ENCODE data around the gene ERBB2. TPM values are rescaled to one million over a fixed set of nuclear protein-coding genes. Genes with fewer than 3 reads are reported as not detected.
"Not testable (repeated sequence)": the region's sequence is repeated elsewhere in the genome, so short reads cannot be mapped to it uniquely, and the experiment has no call there.

The ERBB2 gene
- total RNA-seq, 2 experiments from 2014 or later, result 3.3 to 3.5 TPM

DNA sequence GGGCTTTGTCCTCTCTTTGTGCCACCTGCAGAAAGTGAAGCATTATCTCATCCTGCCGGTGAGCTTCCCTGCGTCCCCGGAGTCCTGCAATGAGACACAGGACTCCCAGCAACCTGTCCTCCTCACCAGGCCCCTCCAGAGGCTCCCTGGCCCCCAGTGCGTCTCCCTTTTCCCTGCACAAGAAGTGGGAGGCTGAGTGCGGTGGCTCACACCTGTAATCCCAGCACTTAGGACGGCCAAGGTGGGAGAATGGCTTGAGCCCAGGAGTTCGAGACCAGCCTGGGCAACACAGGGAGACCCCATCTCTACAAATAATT is 46.2 kb downstream of the ERBB2 start:
- CTCF ChIA-PET, result interaction anchor here (1.7 kb wide), 1 partner anchor 124 kb away, joined by 4 read pairs; no protein-coding TSS in a partner anchor

GRCh38 chr17:39747745-39748144 is 47.9 kb downstream of the ERBB2 start:
- POLR2A ChIA-PET, result no interaction called here
- CTCF ChIA-PET, result interaction anchor here (1.7 to 2.3 kb wide), 2 partner anchors 18 to 126 kb away, joined by 4 to 11 read pairs; partner anchors contain the start of gene MIEN1

More for the DNA sequence above, 46.2 kb downstream of the ERBB2 start:
- POLR2A ChIA-PET, result no interaction called here

GRCh38 chr17:39748444-39749034 is 48.7 kb downstream of the ERBB2 start:
- CTCF ChIA-PET, result interaction anchor here (2.3 kb wide), 1 partner anchor 19 kb away, joined by 11 read pairs; the partner anchor contains the start of gene MIEN1
- POLR2A ChIA-PET, result not testable (repeated sequence)

DNA sequence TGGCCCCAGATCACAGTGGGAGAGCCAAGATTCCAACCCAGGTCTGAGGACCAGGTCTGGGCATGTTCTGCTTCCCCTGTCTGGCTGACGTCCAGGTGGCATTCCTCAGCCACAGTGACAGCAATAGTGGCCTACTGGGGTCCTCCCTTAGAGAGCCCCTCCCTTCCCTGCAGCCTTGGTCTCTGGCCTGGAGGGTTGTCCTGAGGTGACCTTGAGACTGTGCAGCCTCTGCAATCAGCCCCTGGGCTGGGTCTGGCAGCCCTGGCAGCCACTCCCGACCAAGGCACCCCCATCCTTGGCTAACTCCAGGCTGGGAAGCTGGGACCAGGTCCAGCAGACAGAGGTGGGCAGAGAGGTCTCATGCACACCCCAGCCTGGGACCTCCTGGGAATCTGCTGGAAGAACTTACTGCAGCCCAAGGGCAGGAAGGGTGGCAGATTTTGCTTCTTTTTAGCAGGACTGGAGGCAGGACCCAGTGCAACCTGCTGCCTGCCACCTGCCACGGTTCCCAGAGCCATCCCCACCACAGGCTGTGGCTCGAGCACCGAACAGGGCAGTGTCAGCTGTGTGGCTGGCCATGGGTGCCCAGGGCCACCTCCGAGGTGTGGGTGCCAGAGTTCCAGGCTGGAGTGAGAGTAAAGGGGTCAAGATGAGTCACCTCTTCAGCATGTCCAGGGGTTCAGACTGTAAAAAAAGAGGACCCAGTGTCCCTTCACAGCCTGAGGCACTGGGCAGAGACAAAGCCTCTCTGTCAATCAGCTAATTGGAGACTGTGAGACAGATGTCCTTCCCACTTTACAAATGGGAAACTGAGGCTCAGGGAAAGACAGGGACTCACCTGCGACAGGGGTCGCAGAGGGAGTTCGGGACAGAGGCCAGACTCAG is 50.5 kb downstream of the ERBB2 start:
- CTCF ChIA-PET, result interaction anchor here (1.6 to 2.3 kb wide), 2 partner anchors 21 to 128 kb away, joined by 4 to 11 read pairs; partner anchors contain the start of gene MIEN1
- POLR2A ChIA-PET, result no interaction called here

DNA sequence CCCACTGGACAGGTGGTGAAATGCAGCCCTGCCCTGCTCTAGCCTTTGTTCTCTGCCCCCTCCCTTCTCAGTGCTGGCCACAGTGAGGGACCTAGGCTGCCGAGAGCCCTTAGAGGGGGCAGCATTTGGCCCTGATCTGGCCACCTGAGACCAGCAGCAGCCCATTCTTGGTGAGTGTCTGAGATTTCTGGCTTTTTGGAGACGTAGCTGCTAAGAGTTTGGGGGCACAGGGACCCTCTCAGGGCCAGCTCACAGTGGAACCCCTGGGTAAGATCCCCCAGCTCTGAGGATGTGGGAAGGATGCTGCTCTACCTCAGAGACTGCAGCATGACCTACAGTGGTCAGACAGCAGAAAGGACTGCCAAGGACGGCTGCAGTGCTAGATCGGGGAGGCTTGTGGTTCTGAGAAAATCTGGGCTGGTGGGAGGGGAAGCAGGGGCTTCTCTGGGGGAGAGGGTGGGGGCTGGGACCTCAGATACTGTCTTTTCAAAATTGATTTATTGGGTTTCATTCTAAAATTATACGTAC is 51.2 kb downstream of the ERBB2 start:
- ChIA-PET CTCF (no interaction called here), POLR2A (no interaction called here)

- ChIA-PET CTCF (interaction anchor here (5.4 kb wide), 1 partner anchor 129 kb away, joined by 37 read pairs; no protein-coding TSS in a partner anchor), POLR2A (interaction anchor here (0.6 kb wide), 1 partner anchor 64 kb away, joined by 4 read pairs; the partner anchor contains the start of gene PGAP3)
These were observed 51.8 kb downstream of the ERBB2 start for GRCh38 chr17:39751637-39752036.

DNA sequence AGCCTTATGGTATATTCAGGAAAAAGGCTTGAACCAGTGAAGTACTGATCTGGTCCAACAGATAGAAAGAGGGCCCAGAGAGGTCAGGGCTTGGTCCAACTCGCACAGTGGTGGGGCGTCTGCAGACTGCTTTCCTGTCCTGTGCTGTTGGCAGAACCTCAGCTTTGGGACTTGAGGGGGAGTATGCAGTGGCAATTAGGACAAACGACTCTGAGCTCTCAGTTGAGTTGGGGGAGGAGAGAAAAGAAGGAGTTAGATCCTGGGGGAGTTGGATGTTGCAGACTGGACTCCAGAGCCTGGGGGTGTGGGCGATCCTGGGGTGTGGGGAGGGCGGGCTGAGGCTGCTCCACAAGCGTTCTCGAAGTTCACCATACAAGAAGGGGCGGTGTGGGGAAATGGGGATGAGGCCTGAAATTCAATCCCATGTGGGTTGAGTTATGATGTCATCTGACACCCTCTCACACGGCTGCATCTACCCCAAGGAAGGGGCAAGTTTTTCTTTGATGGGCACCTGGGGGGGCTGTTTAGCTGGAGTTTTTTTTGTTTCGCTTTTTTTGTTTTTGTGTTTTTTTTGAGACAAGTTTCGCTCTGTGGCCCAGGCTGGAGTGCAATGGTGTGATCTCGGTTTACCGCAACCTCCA is 52.5 kb downstream of the ERBB2 start:
- POLR2A ChIA-PET, result interaction anchor here (0.6 to 1.3 kb wide), 2 partner anchors 64 to 131 kb away, joined by 3 to 4 read pairs; partner anchors contain the start of gene PGAP3
- CTCF ChIA-PET, result interaction anchor here (0.9 to 5.4 kb wide), 2 partner anchors 118 to 130 kb away, joined by 3 to 37 read pairs; no protein-coding TSS in a partner anchor

GRCh38 chr17:39753514-39754160 is 53.8 kb downstream of the ERBB2 start:
- CTCF ChIA-PET, result interaction anchor here (0.7 to 5.4 kb wide), 6 partner anchors 23 to 227 kb away, joined by 3 to 37 read pairs (median 4); partner anchors contain the start of genes IKZF3, MIEN1 and PSMD3
- POLR2A ChIA-PET, result interaction anchor here (0.6 to 3.2 kb wide), 6 partner anchors 22 to 132 kb away, joined by 3 to 21 read pairs (median 6); partner anchors contain the start of gene MIEN1

DNA sequence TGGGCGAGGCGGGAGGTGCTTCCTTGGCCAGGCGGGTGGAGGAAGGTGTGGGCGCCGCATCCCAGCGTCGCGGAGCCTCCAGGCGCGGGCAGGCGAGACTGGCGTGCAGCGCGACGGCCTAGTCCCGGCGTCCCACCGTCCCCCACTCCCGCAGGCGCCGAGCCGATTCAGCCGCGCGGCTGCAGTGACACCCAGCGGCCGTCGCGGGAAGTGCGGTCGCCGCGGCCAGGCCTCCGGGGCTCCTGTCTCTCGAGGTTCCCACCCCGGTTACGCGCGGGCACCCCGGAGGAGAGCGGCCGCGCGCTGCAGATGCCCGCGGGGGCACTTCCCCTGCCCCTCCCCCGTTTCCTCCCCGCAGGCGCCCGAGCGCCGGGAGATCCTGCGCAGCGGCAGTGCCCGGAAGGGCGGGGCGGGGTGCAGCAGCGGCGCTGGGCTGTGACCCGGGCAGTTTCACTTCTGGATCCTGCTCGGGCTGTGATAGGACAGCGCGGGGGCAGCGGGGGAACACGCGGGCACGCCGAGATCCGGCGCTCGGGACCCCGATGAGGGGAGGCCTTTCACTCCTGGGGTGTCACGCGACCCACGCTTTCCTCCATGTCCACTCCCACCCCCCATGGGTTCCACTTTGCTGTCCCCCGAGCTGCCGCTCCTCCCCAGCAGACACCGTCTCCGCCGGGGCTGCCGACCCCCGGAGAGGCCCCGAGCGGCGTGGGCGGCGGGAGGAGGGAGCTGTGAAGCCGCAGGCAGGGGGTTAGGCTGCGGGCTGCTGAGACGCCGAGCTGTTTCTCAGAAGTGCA is 54.5 kb downstream of the ERBB2 start:
- CTCF ChIA-PET, result interaction anchor here (0.6 to 5.4 kb wide), 12 partner anchors 16 to 136 kb away, joined by 3 to 37 read pairs (median 4); partner anchors contain the start of genes IKZF3 and MIEN1
- POLR2A ChIA-PET, result interaction anchor here (0.6 to 3.2 kb wide), 11 partner anchors 10 to 172 kb away, joined by 3 to 21 read pairs (median 7); partner anchors contain the start of genes IKZF3 and MIEN1

- POLR2A ChIA-PET, result interaction anchor here (0.6 to 3.2 kb wide), 10 partner anchors 10 to 171 kb away, joined by 4 to 21 read pairs (median 7); partner anchors contain the start of genes IKZF3 and MIEN1
- CTCF ChIA-PET, result interaction anchor here (0.6 to 5.4 kb wide), 9 partner anchors 15 to 133 kb away, joined by 3 to 37 read pairs (median 3); partner anchors contain the start of gene IKZF3
These were observed 55.2 kb downstream of the ERBB2 start for GRCh38 chr17:39754958-39755553.

DNA sequence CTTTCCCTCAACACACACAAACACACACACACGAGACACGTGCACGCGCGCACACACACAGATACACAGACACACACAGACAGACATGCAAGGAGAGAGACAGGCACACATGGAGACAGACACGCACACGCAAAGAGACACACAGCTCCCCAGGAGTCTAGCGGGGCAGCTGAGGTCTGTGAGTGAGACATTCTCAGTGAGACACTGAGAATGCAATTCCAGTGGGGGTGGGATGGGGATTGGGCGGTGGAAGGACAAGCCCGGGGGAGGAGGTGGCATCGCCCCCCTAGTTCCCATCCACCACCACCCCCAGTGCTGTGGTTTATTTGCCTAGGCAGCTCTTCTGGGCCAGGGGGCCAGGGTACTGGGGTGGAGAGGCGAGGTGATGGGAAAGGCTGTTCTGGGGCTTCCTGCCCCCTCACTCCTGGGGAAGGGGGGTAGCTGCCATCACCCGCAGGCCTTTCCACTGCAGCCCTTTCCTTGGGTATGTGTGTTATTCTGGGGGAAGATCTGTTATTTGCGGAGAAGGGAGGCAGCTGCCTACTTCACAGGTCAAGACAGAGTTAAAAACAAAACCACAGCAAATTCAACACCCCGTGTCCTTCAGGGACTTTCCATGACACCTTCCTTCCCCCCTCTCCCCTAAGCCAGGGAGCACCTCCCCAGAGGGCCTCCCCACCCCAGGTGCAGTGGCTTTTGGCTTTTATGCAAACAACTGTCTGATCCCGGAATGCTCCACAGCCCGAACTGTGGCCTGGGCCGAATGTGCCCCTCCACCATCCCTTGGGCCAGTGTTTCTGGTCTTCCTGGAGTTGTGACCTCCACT is 55.9 kb downstream of the ERBB2 start:
- ChIA-PET POLR2A (interaction anchor here (0.5 to 3.2 kb wide), 9 partner anchors 9 to 109 kb away, joined by 3 to 21 read pairs (median 7); partner anchors contain the start of genes IKZF3 and MIEN1), CTCF (interaction anchor here (0.6 to 5.4 kb wide), 11 partner anchors 14 to 133 kb away, joined by 3 to 37 read pairs (median 4); partner anchors contain the start of gene IKZF3)

GRCh38 chr17:39756380-39757079 is 56.7 kb downstream of the ERBB2 start:
- ChIA-PET CTCF (interaction anchor here (0.6 to 5.4 kb wide), 6 partner anchors 14 to 134 kb away, joined by 3 to 37 read pairs (median 4); no protein-coding TSS in a partner anchor), POLR2A (interaction anchor here (0.5 to 3.2 kb wide), 5 partner anchors 20 to 104 kb away, joined by 3 to 21 read pairs (median 7); partner anchors contain the start of gene MIEN1)

DNA sequence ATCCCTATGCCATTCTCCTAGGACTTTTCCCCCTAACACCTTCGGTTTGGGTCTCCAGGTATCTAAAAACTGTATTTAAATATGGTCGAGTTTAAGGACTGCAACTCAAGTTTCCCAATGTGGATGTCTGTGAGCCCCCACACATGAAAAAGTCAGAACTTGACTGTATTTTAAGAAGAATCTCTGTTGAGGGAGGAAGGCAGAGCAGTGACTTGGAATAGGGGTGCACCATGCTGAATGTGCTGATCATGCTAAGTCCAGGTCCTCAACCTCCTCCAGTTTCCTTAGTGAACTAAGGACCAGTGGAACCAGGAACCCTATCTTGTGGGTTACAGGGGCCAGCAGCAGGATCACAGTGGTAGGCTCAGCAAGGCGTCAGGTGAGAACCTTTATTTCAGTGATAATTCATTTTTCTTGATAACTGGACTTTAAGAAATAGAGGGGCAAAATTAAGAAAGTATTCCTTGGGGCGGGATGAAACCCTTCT is 57.4 kb downstream of the ERBB2 start:
- CTCF ChIA-PET, result interaction anchor here (1.1 to 5.4 kb wide), 5 partner anchors 20 to 136 kb away, joined by 3 to 37 read pairs (median 4); partner anchors contain the start of gene MIEN1
- POLR2A ChIA-PET, result interaction anchor here (1.4 to 2.5 kb wide), 2 partner anchors 12 to 86 kb away, joined by 7 to 10 read pairs; no protein-coding TSS in a partner anchor

- POLR2A ChIA-PET, result interaction anchor here (0.6 to 1.5 kb wide), 7 partner anchors 11 to 106 kb away, joined by 4 to 10 read pairs (median 4); partner anchors contain the start of gene IKZF3
- CTCF ChIA-PET, result interaction anchor here (0.7 to 1.7 kb wide), 6 partner anchors 19 to 137 kb away, joined by 3 to 6 read pairs (median 3); partner anchors contain the start of gene MIEN1
These were observed 58.3 kb downstream of the ERBB2 start for GRCh38 chr17:39757931-39758873.
